Endothelial cell of umbilical vein (primary cell): Measurements from ENCODE around the gene ROCK2. TPM values are rescaled to one million over a fixed set of nuclear protein-coding genes. Genes with fewer than 3 reads are reported as not detected.

ENCODE experiments used
- BruUV-seq: library from RNA; stranded (reverse); fragments of 400-500 nt; replicated peaks from 2 replicates; lab custom pipeline; 2021; lab: Mats Ljungman, UMichigan
- CTCF ChIA-PET: fragments of 300-600, 350-600 bp; sonication (Branson Sonifier 250); formaldehyde crosslinking; loops from one replicate; lab custom pipeline; 2021; ENCODE audit warnings: antibody characterized with exemption, inconsistent platforms; lab: Charles Lee
- POLR2A ChIA-PET: fragments of 300-600, 350-600 bp; sonication (Branson Sonifier 250); formaldehyde crosslinking; loops from one replicate; lab custom pipeline; 2021; ENCODE audit warnings: antibody characterized with exemption, inconsistent platforms; lab: Charles Lee
- DNase-seq: peaks from one replicate; pipeline ENCODE4 v3.0.0-alpha.2; 2011; ENCODE audit warnings: low read depth, low spot score
- FAIRE-seq: peaks from 2 replicates; lab custom pipeline; 2011; peaks lifted over from hg19 to GRCh38; lab: Jason Lieb, UNC
- H2AFZ ChIP-seq: 2 replicates; pipeline ENCODE4 v1.6.0; 2012; ENCODE audit warnings: low read depth, low read length, control low read depth, inconsistent platforms
- H3K27ac ChIP-seq: 2 replicates; pipeline ENCODE4 v1.5.1; 2011; ENCODE audit warnings: low read depth, mild to moderate bottlenecking, control low read depth, low read length, moderate library complexity; ENCODE audit not compliant: insufficient read depth
- H3K27me3 ChIP-seq, 2 experiments: 2 replicates each; pipeline versions ENCODE4 v1.6.0 to v1.6.1; 2011; ENCODE audit warnings: low read length in 2 of 2, mixed read lengths in 1 of 2; ENCODE audit not compliant: control insufficient read depth in 2 of 2, insufficient read depth in 2 of 2
- H3K36me3 ChIP-seq, 2 experiments: 2 replicates in 1 of 2; 3 replicates in 1 of 2; pipeline ENCODE4 v1.5.1; 2011; ENCODE audit warnings: low read length in 2 of 2, mild to moderate bottlenecking in 1 of 2, moderate library complexity in 1 of 2; ENCODE audit not compliant: control insufficient read depth in 2 of 2, insufficient read depth in 2 of 2; ENCODE audit errors: extremely low read depth in 1 of 2
- H3K4me1 ChIP-seq: 3 replicates; pipeline ENCODE4 v1.5.1; 2011; ENCODE audit warnings: mild to moderate bottlenecking, low read length; ENCODE audit not compliant: control insufficient read depth, insufficient read depth; ENCODE audit errors: extremely low read depth
- H3K4me2 ChIP-seq: 2 replicates; pipeline ENCODE4 v1.6.1; 2011; ENCODE audit warnings: low read length, control low read depth, mixed read lengths; ENCODE audit not compliant: insufficient read depth
- H3K4me3 ChIP-seq, 3 experiments: fragments of 200-600 bp in 1 of 3; sonication (generic), shearing (Covaris generic) in 1 of 3; replicated peaks in 1 of 3; 2 replicates each; pipeline ENCODE4 v1.5.1; 2011 to 2016; ENCODE audit warnings: control low read depth in 3 of 3, low read length in 3 of 3, mild to moderate bottlenecking in 2 of 3, inconsistent platforms in 1 of 3, low read depth in 1 of 3, moderate library complexity in 1 of 3; ENCODE audit not compliant: insufficient read depth in 1 of 3
- H3K79me2 ChIP-seq: 2 replicates; pipeline ENCODE4 v1.6.0; 2012; ENCODE audit warnings: low read length, inconsistent platforms; ENCODE audit not compliant: control insufficient read depth, insufficient read depth
- H3K9ac ChIP-seq: replicated peaks from 2 replicates; pipeline ENCODE3; 2011; ENCODE audit warnings: low read length, control low read depth; ENCODE audit not compliant: insufficient read depth; ENCODE audit errors: extremely low read depth
- H3K9me1 ChIP-seq: replicated peaks from 3 replicates; pipeline ENCODE4 v1.6.0; 2011; ENCODE audit warnings: mild to moderate bottlenecking, low read length; ENCODE audit not compliant: control insufficient read depth, insufficient read depth; ENCODE audit errors: extremely low read depth
- H3K9me3 ChIP-seq: replicated peaks from 2 replicates; pipeline ENCODE4 v1.5.1; 2012; ENCODE audit warnings: low read length, inconsistent platforms; ENCODE audit not compliant: control insufficient read depth, insufficient read depth
- H4K20me1 ChIP-seq: replicated peaks from 2 replicates; pipeline ENCODE3; 2011; ENCODE audit warnings: mild to moderate bottlenecking, low read length; ENCODE audit not compliant: control insufficient read depth, insufficient read depth; ENCODE audit errors: extremely low read depth
- EZH2 ChIP-seq: IDR thresholded peaks from 2 replicates; pipeline ENCODE4 v1.6.1; 2012; ENCODE audit warnings: borderline replicate concordance, low read depth, mild to moderate bottlenecking, moderate library complexity, low read length, inconsistent platforms; ENCODE audit not compliant: severe bottlenecking
- FOS ChIP-seq: IDR thresholded peaks from 2 replicates; pipeline ENCODE4 v1.6.1; 2011; ENCODE audit warnings: mild to moderate bottlenecking, low read length, moderate library complexity, borderline replicate concordance; ENCODE audit not compliant: insufficient read depth
- GATA2 ChIP-seq: IDR thresholded peaks from 2 replicates; pipeline ENCODE4 v1.7.0; 2011; ENCODE audit warnings: low read depth, mild to moderate bottlenecking, moderate library complexity, mixed read lengths, low read length; ENCODE audit not compliant: insufficient read length, insufficient read depth
- JUN ChIP-seq: IDR thresholded peaks from 2 replicates; pipeline ENCODE4 v1.6.1; 2011; ENCODE audit warnings: borderline replicate concordance, low read depth; ENCODE audit not compliant: insufficient read length, insufficient read depth
- MYC ChIP-seq: IDR thresholded peaks from one replicate; pipeline ENCODE4 v1.6.1; 2011; ENCODE audit warnings: mild to moderate bottlenecking, low read depth, low read length
- POLR2A ChIP-seq: IDR thresholded peaks from 2 replicates; pipeline ENCODE4 v1.6.1; 2012; ENCODE audit warnings: low read depth, mild to moderate bottlenecking, control low read depth, low read length
- POLR2AphosphoS5 ChIP-seq: IDR thresholded peaks from 2 replicates; pipeline ENCODE4 v1.6.1; 2012; ENCODE audit warnings: low read depth, mild to moderate bottlenecking, control low read depth, low read length, moderate library complexity; ENCODE audit not compliant: insufficient read depth
- dilution Hi-C: fragments of 300-500 bp; cut with MboI; formaldehyde crosslinking; loops from one replicate; pipeline ENCODE4 v1.15.0; 2019; ENCODE audit warnings: low sequenced_read_pairs; ENCODE audit not compliant: extremely low pct_ligation_motif_present
- intact Hi-C: fragments of 100-400 bp; cut with micrococcal nuclease; formaldehyde crosslinking; loops from one replicate; pipeline ENCODE4 v1.10.0; 2022
- polyA plus RNA-seq, 4 experiments: library from polyadenylated mRNA; depleted of rRNA in 3 of 4; stranded (reverse) in 3 of 4; unstranded in 1 of 4; fragments of >200 nt; gene quantifications; 2 replicates each; pipeline versions ENCODE4 v1.2.1 to v1.2.3, GENCODE V29; 2011 to 2012; ENCODE audit warnings: missing spikeins in 1 of 4
- total RNA-seq: library from RNA; stranded (reverse); gene quantifications from 2 replicates; pipeline ENCODE4 v1.2.3, GENCODE V29; 2021
- TF ChIP-seq, protein P1 (sequence below), 2 donors: IDR thresholded peaks; 1 replicate in 1 of 2; 2 replicates in 1 of 2; pipeline ENCODE4 v1.5.1; 2011; ENCODE audit warnings: low read length in 2 of 2, mild to moderate bottlenecking in 2 of 2, moderate library complexity in 2 of 2, control low read depth in 1 of 2, inconsistent platforms in 1 of 2, low read depth in 1 of 2; ENCODE audit not compliant: insufficient read depth in 1 of 2; ENCODE audit errors: extremely low read depth in 1 of 2
- TF ChIP-seq, protein P2 (sequence below): IDR thresholded peaks from 2 replicates; pipeline ENCODE4 v1.6.1; 2011; ENCODE audit not compliant: insufficient read depth, insufficient read length

The ROCK2 gene
- total and polyA plus RNA-seq, 2 donors (not counting 3 experiments of a cell fraction or from before 2014, with no cell fraction given): 5.2 to 56.5 TPM

DNA sequence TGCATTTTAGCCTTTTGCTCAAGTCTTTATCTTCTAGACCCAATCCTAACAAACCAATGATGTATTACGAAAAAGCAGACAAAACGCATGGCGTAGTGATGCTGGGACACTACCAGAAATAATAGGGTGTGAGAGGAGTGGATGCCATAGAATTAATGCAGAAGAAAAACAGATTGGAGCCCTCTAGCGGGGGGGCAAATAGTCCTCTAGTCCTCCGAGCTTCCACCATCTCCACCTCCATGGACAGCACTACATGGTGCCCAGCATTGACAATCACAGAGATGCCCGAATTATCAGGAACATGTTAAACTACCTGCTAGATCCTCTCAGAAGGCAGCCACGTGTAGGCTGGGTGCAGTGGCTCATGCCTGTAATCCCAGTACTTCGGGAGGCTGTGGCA lies 15.4 kb upstream of the ROCK2 start:
- intact Hi-C loops: no loop called here
- POLR2A ChIA-PET: no interaction called here

More for the DNA sequence above, 15.4 kb upstream of the ROCK2 start:
- H3K9me3 ChIP-seq: no peaks in the 10 kb centered on the region
- H3K9ac ChIP-seq: no peak overlapping the region
- no peaks in the 10 kb centered on the region for H3K36me3 ChIP-seq
- no peak overlapping the region for H3K27ac ChIP-seq
- CTCF ChIA-PET: interaction anchor here (0.7 to 1.5 kb wide), 2 partner anchors 52 to 93 kb away, joined by 3 to 5 read pairs; no protein-coding TSS in a partner anchor
- H3K79me2 ChIP-seq: no peaks in the 10 kb centered on the region
- no peaks in the 10 kb centered on the region for H3K4me1 ChIP-seq
- H3K4me3 ChIP-seq: no peak overlapping the region
- FAIRE-seq (no peak), DNase-seq (no peak)
- no peak overlapping the region for H3K4me2 ChIP-seq
- peaks cover 0 to 4% of the 10 kb centered on the region in 2 experiments for H3K27me3 ChIP-seq
- no peaks in the 10 kb centered on the region for H4K20me1 ChIP-seq
- dilution Hi-C loops: no loop called here
- no peak for TF ChIP-seq POLR2AphosphoS5
- TF ChIP-seq GATA2: no peak
- no peak for TF ChIP-seq POLR2A
- no peak for TF ChIP-seq EZH2
- no peak for TF ChIP-seq JUN
- TF ChIP-seq, protein P1, sequence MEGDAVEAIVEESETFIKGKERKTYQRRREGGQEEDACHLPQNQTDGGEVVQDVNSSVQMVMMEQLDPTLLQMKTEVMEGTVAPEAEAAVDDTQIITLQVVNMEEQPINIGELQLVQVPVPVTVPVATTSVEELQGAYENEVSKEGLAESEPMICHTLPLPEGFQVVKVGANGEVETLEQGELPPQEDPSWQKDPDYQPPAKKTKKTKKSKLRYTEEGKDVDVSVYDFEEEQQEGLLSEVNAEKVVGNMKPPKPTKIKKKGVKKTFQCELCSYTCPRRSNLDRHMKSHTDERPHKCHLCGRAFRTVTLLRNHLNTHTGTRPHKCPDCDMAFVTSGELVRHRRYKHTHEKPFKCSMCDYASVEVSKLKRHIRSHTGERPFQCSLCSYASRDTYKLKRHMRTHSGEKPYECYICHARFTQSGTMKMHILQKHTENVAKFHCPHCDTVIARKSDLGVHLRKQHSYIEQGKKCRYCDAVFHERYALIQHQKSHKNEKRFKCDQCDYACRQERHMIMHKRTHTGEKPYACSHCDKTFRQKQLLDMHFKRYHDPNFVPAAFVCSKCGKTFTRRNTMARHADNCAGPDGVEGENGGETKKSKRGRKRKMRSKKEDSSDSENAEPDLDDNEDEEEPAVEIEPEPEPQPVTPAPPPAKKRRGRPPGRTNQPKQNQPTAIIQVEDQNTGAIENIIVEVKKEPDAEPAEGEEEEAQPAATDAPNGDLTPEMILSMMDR (IDR thresholded peaks at IDR 0.05; ENCODE audit: extremely low read depth in 1 of 2, insufficient read depth in 1 of 2, low read depth in 1 of 2, low read length in 2 of 2): no peak
- TF ChIP-seq, protein P2, sequence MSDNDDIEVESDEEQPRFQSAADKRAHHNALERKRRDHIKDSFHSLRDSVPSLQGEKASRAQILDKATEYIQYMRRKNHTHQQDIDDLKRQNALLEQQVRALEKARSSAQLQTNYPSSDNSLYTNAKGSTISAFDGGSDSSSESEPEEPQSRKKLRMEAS: no peak
- TF ChIP-seq MYC: no peak
- TF ChIP-seq FOS: no peak
- no peaks in the 10 kb centered on the region for H3K9me1 ChIP-seq
- no peak overlapping the region for H2AFZ ChIP-seq
- BruUV-seq: no TSS peak
